Raji (cell line): ENCODE measurements around the gene MAPK8IP2.

Source experiments
- POLR2A ChIP-seq: IDR thresholded peaks from 2 replicates; pipeline ENCODE4 v1.6.1; 2011; ENCODE audit warnings: low read depth, low read length, control low read depth; ENCODE audit not compliant: insufficient read depth

Gene MAPK8IP2

DNA sequence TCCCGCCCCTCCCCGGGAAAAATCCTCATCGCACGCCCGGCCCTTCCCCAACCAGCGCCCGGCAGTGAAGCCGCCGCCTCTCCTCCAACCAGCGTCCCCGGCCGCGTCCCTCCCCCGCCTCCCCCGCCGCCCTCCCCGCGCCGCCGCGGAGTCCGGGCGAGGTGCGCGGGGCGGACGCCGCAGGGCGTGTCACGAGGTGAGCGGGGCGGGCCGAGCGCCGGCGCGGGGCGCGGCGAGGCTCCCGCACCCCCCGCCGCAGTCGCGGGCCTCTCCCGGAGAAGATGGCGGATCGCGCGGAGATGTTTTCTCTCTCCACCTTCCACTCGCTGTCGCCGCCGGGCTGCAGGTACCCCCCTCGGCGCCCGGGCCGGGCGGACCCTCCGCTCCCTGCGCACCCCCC, at the start of gene MAPK8IP2:
Gene MAPK8IP2 (plus strand): TSS at position 256 of the 400 bp plus-strand sequence. CDS start 26 bp downstream, at position 282.
- no peak for TF ChIP-seq POLR2A

DNA sequence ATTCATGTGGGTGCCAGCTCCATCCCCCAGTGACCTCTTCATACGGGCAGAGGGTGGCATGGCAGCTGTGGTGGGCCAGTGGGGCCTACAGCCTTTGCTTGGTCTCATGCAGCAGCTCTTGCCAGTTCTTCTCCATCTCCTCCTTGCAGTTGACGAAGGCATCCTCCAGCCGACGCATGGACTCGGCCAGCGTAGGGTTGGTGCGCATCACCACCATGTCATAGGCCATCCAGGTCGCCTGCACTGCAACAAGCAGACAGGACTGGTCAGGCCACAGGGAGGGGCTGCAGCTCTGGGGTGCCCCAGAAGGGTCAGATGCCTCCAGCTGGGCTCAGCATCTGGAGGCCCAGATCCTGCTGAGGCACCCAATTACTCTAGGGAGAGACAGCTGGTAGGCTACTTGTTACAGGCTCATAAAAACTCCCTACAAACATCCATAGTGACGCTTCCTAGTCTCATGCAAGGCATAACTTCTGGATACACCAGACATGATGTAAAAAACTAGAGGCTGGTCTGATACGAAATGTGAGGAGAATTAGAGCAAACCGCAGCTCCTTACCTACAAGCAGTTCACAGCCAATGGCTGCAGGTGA, 49.3 kb upstream of the MAPK8IP2 start:
- TF ChIP-seq POLR2A: no peak

DNA sequence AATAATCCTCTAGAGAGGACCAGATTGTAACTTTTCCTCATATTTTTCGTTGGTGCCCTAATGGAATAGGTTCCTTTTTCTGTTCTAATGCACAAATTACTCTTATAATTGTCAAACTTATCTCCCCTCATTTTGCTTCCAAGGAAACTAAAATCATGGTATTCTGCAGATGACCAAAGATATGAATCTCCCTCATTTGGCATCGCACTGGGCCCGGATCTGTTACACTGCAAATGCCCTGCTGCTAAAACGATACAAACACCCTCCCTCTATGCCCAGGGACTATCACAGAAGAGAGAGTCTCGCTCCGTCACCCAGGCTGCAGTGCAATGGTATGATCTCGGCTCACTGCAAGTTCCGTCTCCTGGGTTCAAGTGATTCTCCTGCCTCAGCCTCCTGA, 47.3 kb upstream of the MAPK8IP2 start:
- TF ChIP-seq POLR2A: no peak

DNA sequence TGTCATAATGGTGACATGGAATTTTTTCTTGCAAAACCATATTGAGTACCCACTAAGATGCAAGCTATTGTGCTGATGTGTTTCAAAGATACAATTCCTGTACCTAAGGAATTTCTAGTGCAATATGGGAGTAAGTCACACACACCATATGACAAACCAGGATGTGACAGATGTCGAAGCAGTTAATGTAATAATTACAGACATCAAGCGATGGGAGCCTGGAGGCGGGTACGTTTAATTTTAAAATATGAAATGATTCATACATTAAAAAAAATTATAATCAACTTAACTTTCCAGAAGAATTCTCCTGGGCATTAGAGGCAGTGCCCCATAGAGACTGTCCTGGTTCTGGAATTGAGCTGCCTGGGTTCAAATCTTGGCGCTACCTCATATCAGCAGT, 43.9 kb upstream of the MAPK8IP2 start:
- TF ChIP-seq POLR2A: no peak

DNA sequence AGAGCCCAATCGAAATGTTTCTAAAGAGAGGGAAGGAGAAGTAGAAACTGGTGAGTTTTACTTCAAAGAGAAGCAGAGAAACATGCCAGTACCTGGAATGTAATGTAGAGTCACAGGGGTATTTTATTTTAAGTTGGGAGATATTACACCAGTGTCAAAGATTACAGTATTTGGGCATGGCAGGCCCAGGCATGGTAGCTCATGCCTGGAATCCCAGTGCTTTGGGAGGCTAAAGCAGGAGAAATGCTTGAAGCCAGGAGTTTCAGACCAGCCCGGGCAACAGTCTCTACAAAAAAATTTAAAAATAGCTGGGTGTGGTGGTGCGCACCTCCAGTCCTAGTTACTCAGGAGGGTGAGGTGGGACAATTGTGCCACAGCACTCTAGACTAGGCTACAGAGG, 40.6 kb upstream of the MAPK8IP2 start:
- TF ChIP-seq POLR2A: no peak

DNA sequence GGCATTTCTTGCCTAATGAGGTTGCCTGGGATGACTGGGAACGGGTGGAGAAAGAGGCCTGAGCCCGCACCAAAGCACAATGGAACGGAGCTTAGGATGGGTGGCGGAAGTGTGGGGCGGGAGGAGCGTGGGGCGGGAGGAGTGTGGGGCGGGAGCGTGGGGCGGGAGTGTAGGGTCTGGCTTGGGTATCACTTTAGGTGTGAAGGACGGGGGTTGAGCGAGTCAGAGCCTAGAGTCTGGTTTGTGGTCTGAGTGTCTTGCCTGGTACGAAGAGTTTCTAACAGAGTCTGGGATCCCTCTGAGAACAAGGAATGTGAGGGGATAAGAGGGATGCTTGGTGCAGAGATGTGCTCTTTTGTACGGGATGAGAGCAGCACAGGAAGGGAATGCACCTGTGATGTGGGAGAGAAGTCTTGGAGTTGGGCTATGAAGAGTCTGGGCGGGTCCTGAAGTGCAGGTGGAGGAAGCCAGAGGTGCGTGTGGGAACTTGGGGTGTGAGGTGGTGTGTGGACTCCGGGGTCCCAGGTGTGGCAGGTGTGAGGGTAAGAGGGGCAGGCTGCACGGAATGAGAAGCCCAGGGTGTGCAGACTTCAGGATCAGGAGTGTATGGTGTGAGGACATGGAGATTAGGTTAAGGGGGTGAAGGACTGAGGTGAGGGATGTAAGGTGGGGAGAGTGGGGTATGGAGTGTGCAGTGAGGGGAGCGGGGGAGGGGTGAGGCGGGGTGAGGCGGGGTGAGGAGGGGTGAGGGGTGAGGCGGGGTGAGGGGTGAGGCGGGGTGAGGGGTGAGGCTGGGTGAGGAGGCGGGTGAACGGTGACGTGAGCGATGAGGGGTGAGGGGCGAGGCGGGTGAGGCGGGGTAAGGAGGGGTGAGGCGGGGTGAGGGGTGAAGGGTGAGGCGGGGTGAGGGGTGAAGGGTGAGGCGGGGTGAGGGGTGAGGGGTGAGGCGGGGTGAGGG, 38.9 kb upstream of the MAPK8IP2 start:
- no peak for TF ChIP-seq POLR2A

DNA sequence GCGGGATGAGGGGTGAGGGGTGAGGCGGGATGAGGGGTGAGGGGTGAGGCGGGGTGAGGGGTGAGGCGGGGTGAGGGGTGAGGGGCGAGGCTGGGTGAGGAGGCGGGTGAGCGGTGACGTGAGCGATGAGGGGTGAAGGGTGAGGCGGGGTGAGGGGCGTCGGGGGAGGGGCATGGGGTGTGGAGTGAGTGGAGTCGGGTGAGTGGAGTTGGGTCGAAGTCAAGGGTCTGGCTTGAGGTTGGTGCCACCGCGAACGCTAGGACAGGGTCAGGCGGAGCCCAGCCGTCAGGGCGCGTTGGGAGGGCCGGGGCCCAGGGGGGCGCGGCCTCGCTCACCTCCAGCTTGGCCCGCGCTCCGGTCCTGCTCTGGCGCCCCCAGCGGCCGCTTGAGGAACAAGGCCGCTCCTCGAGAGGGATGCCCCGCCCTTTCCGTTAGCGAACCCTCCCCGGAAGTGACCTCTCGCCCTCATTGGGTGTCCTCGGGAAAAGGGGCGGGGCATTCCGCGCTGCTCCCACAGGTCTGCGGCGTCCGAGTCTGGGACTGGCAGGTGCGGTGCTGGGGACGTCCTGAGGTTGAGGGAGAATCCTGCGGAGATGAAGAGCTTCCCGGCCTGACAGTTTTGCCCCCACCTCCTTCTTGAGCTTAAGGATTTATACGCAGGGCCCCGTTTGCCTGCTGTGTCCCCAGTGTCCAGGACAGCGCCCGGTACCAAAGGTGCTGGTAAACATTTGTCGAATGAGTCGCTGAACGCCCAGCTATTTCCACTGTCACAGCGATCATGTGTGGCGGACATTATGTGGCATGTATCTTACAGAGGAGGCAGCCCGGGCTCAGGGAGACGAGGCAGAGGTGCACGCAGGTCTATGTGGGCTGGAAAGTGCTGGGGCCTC, 37.8 kb upstream of the MAPK8IP2 start, which contains the start of gene SYCE3:
Gene SYCE3 (minus strand): TSS at position 397 of the 890 bp plus-strand sequence. CDS start 6,514 bp downstream, outside the sequence.
- peak; percentile 73 for TF ChIP-seq POLR2A

DNA sequence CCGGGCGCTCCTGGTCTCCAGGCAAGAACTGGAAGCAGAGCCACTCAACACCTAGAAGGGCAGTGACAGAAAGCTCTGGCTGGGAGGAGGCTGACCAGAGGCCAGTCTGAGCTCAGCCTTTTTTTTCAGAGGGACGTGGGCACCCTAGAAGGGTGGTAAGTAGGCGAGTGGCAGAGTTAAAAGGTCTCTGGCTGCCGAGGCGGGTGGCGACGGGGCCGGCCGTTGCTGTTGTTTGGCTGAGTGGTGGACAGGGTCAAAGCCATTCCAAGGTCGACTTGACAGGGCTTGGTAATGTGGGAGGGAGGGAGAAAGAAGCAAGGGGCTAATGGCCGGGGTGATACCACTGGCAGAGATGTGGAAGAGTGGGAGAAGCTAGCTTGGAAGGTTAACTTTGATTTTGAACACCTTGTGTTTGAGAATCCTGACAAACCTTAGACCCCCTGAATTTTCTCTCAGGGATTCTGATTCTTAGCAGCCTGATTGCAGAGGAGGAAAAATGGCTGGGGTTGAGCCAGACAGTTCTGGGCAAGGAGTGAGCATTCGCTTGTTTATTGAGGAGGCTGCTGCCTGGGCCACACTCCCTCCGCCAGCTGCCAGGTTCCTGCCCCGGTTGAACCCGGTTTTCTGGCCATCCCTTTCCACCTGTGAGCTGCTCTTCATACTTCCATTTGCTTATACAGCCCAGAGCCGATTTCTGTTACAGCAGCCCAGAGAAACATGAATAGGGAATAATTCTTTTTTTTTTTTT, 37.0 kb upstream of the MAPK8IP2 start:
- TF ChIP-seq POLR2A: no peak

DNA sequence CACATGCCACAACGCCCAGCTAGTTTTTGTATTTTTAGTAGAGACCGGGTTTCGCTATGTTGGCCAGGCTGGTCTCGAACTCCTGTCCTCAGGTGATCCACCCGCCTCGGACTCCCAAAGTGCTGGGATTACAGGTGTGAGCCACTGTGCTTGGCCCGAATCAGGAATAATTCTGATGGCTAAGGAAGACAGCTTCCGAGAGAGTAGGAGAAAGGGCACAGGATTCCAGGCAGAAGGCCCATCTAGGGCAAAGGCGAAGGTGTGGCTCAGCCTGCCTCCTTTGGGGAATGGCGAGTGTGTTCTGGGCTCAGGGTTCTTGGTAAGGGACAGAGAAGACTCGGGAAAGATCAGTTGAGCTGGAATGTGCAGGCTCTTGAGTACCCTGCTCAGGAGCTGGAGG, 36.3 kb upstream of the MAPK8IP2 start:
- TF ChIP-seq POLR2A: no peak

DNA sequence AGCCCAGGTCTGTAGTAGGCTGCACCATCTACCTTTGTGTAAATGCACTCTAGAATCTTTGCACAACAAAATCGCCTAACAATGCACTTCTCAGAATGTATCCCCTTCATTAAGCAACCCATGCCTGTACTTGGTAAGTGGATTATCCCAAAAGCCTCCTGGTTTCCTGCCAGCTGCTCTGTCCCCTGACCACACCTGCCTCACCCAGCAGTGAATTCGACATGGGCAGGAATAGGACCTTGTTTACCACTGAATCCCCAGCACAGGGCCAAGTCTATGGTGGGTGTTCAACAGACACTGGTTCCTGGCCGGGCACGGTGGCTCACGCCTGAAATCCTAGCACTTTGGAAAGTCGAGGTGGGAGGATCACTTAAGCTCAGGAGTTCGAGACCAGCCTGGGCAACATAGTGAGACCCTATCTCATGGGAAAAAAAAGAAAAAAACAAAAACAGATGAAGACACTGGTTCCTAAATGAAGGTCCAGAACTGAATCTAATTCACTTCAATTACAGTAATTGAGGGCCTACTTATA, 32.8 kb upstream of the MAPK8IP2 start:
- no peak for TF ChIP-seq POLR2A

DNA sequence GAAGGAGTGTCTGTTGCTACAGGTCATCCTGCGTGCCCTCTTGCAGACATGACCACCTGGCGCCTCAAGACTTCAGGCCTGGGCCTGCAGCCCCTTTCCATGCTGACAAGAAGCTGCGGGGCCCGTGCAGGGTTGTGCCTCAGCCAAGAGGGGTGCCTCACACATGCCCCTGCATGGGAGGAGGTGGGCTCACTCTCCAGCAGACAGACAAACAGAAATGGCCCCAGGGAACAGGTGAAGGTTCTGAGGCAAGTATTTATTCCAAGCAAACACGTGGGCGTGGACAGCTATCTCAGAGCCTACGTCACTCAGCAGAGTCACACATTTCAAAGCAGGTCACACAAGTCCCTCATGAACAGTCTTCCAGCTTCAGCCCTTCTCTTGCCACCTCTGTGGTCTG, 32.0 kb upstream of the MAPK8IP2 start:
- TF ChIP-seq POLR2A: no peak

DNA sequence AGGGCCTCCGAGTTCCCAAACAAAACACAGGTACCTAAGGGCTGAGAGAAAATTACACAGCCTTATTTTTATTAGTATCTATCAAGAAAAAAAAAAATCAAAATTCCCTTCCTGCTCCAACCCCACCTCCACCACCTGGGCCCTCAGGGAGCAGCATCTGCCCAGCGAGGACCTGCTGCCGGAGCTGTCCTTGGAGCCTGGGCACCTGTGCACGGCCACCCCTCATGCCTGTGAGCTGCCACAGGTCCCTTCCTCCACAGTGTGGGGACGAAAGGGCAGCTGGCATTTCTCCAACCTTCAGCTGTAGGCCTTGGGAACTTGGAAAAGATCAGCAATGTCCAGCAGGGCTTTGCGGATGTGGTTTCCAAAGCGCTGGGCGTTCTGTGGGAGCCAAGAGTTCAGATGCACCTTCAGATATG, 31.5 kb upstream of the MAPK8IP2 start:
- TF ChIP-seq POLR2A: no peak

DNA sequence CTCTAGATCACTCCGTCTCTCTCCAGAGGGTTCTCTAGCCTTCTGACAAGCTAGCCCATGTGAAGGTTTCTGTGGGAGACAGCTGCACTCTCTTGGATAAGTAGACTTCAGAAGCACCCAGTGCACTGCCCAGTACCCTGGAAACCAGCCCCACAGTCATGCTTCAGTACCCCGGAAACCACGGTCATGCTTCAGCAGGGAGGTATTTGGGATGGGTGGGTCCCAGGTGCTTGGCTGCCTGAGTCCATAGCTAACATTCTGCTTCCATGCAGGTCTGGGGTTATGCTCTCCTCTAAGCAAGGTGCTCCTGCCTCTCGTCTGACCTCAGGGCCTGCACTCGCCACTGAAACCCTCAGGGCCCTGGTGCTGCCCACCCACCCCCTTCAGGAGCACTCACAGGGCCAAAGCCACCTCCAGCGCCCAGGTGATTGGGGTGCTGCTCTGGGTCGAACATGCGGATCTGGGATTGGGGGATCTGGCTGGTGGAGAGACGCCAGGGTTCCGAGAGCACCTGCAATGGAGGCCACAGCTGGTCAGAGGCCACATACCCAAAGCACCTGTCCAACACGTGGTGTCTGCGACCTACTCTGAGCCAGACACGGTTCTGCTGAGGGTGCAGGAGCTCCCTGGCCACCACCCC, 30.6 kb upstream of the MAPK8IP2 start:
- TF ChIP-seq POLR2A: no peak

DNA sequence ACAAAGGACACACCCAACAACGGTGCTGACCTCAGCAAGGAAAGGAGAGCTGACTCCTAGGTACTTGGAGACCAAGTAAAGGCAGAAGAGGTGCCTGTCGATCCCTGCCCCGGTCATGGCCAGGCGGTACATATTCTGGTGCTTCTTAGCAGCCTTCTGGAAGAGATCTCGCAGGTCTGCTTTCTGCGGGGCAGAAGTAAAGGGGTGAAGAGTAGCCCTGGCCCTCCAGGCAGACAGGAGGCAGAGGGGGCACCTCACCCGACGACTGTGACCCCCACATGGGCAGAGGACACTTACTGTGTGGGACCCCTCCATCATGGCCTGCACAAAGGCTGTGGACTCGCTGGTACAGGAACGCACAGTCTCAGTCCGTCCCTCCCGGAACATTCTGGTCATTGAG, 29.7 kb upstream of the MAPK8IP2 start:
- no peak for TF ChIP-seq POLR2A
